Brain microvascular endothelial cell (primary cell): Measurements from ENCODE around the gene PRM1.

Experiments used
- DNase-seq: peaks from one replicate; pipeline ENCODE4 v3.0.0-alpha.2; 2020
- H3K27ac ChIP-seq: fragments of 250-450 bp; sonication (Bioruptor Pico); 2 replicates; pipeline ENCODE4 v1.5.1; 2020; ENCODE audit warnings: mild to moderate bottlenecking, moderate library complexity
- H3K27me3 ChIP-seq: fragments of 250-450 bp; sonication (Bioruptor Pico); replicated peaks from 2 replicates; pipeline ENCODE4 v1.5.1; 2020; ENCODE audit warnings: mild to moderate bottlenecking
- H3K36me3 ChIP-seq: fragments of 250-450 bp; sonication (Bioruptor Pico); replicated peaks from 2 replicates; pipeline ENCODE4 v1.5.1; 2020; ENCODE audit warnings: mild to moderate bottlenecking
- H3K4me3 ChIP-seq: 2 replicates; pipeline ENCODE4 v1.5.1; 2011; ENCODE audit warnings: low read depth, mild to moderate bottlenecking, control low read depth, low read length, moderate library complexity
- CTCF ChIP-seq: IDR thresholded peaks from 2 replicates; pipeline ENCODE4 v1.5.1; 2011; ENCODE audit warnings: low read depth, mild to moderate bottlenecking, moderate library complexity, low read length, control low read depth, inconsistent platforms; ENCODE audit errors: missing control alignments
- in situ Hi-C: cut with HindIII; loops from 2 replicates; pipeline ENCODE4 v1.10.0; 2017; ENCODE audit warnings: low sequenced_read_pairs, low pct_ligation_motif_present

Gene PRM1

GRCh38 chr16:11248133-11248532, 33.0 kb downstream of the PRM1 start:
- no peak for TF ChIP-seq CTCF
- in situ Hi-C loops = no loop called here

GRCh38 chr16:11245988-11246387, 35.1 kb downstream of the PRM1 start:
- Histone ChIP-seq H3K4me3 (no peak overlapping the region), H3K36me3 (no peaks in the 10 kb centered on the region), H3K27me3 (no peaks in the 10 kb centered on the region), H3K27ac (no peak overlapping the region)
- in situ Hi-C loops = no loop called here
- no peak for TF ChIP-seq CTCF
- no peak for DNase-seq

More at GRCh38 chr16:11248133-11248532, 33.0 kb downstream of the PRM1 start:
- no peak for DNase-seq
- H3K36me3 ChIP-seq = peaks cover 7% of the 10 kb centered on the region
- no peaks in the 10 kb centered on the region for H3K27me3 ChIP-seq
- no peak overlapping the region for H3K4me3 ChIP-seq
- H3K27ac ChIP-seq = no peak overlapping the region

- Histone ChIP-seq H3K27me3 (no peaks in the 10 kb centered on the region), H3K4me3 (no peak overlapping the region), H3K36me3 (no peaks in the 10 kb centered on the region), H3K27ac (no peak overlapping the region)
- no peak for TF ChIP-seq CTCF
- no peak for DNase-seq
- in situ Hi-C loops = no loop called here
These were observed 35.9 kb downstream of the PRM1 start for GRCh38 chr16:11245222-11245737.

- in situ Hi-C loops = no loop called here
- H3K27ac ChIP-seq = no peak overlapping the region
- no peak overlapping the region for H3K4me3 ChIP-seq
- no peaks in the 10 kb centered on the region for H3K27me3 ChIP-seq
- DNase-seq = no peak
- no peaks in the 10 kb centered on the region for H3K36me3 ChIP-seq
- TF ChIP-seq CTCF = no peak
These were observed 38.5 kb downstream of the PRM1 start for GRCh38 chr16:11242658-11243057.

GRCh38 chr16:11241480-11242204, 39.5 kb downstream of the PRM1 start:
- Histone ChIP-seq H3K27ac (no peak overlapping the region), H3K4me3 (no peak overlapping the region), H3K27me3 (no peaks in the 10 kb centered on the region), H3K36me3 (no peaks in the 10 kb centered on the region)
- in situ Hi-C loops = no loop called here
- TF ChIP-seq CTCF = no peak
- DNase-seq = no peak
